GM19240 (cell line): Measurements from ENCODE around the gene GALNT13.

Experiments used
- DNase-seq: peaks from one replicate; pipeline ENCODE4 v3.0.0; 2011; ENCODE audit warnings: low spot score; ENCODE audit not compliant: insufficient read length

The GALNT13 gene

GRCh38 chr2:154293864-154294263 lies 422.1 kb downstream of the GALNT13 start:
- DNase-seq, result no peak

- no peak for DNase-seq
Observed at GRCh38 chr2:154306266-154306970, 434.7 kb downstream of the GALNT13 start.

GRCh38 chr2:154307007-154307406 lies 435.3 kb downstream of the GALNT13 start:
- DNase-seq, result no peak

GRCh38 chr2:154324601-154325000 lies 452.9 kb downstream of the GALNT13 start:
- no peak for DNase-seq

GRCh38 chr2:154329510-154329909 lies 457.8 kb downstream of the GALNT13 start:
- DNase-seq, result no peak

- DNase-seq, result no peak
Observed at GRCh38 chr2:154331784-154332183, 460.1 kb downstream of the GALNT13 start.

GRCh38 chr2:154336201-154336600 lies 464.5 kb downstream of the GALNT13 start:
- DNase-seq, result no peak

GRCh38 chr2:154338352-154338967 lies 466.7 kb downstream of the GALNT13 start:
- no peak for DNase-seq

GRCh38 chr2:154343282-154343681 lies 471.6 kb downstream of the GALNT13 start:
- no peak for DNase-seq

- no peak for DNase-seq
Observed at GRCh38 chr2:154350911-154351310, 479.2 kb downstream of the GALNT13 start.

- DNase-seq, result no peak
Observed at GRCh38 chr2:154361276-154361675, 489.6 kb downstream of the GALNT13 start.

- DNase-seq, result no peak
Observed at GRCh38 chr2:154368153-154368552, 496.4 kb downstream of the GALNT13 start.

GRCh38 chr2:154370873-154371272 lies 499.2 kb downstream of the GALNT13 start:
- DNase-seq, result no peak

GRCh38 chr2:154374416-154374815 lies 502.7 kb downstream of the GALNT13 start:
- no peak for DNase-seq

GRCh38 chr2:154375579-154375931 lies 503.8 kb downstream of the GALNT13 start:
- no peak for DNase-seq

- no peak for DNase-seq
Observed at GRCh38 chr2:154381931-154382794, 510.4 kb downstream of the GALNT13 start.

- no peak for DNase-seq
Observed at GRCh38 chr2:154386186-154386585, 514.5 kb downstream of the GALNT13 start.

- no peak for DNase-seq
Observed at GRCh38 chr2:154391051-154391450, 519.3 kb downstream of the GALNT13 start.

- DNase-seq, result no peak
Observed at GRCh38 chr2:154392256-154392655, 520.5 kb downstream of the GALNT13 start.

- no peak for DNase-seq
Observed at GRCh38 chr2:154394600-154394999, 522.9 kb downstream of the GALNT13 start.

- DNase-seq, result no peak
Observed at GRCh38 chr2:154400563-154401290, 529.0 kb downstream of the GALNT13 start.

- no peak for DNase-seq
Observed at GRCh38 chr2:154402213-154402612, 530.5 kb downstream of the GALNT13 start.
